Left hindlimb (tissue), 1 donor: Measurements from ENCODE around the gene KCNK3.
"Not testable (repeated sequence)": the region's sequence is repeated elsewhere in the genome, so short reads cannot be mapped to it uniquely, and the experiment has no call there.

Experiments
- DNase-seq: peaks from one replicate; pipeline ENCODE4 v3.0.0-alpha.2; 2018

The KCNK3 gene

DNA sequence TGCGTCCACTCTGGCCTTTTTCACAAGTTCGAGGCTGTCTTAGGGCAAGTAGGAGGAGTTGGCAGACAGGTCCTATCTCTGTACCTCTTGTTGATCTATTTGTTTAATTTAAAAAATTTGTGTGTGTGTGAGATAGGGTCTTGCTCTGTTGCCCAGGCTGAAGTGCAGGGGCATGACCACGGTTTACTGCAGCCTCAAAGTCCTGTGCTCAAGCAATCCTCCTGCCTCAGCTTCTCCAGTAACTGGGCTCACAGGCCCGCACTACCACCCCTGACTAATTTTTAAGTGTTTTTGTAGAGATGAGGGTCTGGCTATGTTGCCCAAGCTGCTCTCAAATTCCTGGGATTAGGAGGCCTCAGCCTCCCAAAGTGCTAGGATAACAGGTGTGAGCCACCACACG, 67.3 kb downstream of the KCNK3 start:
- DNase-seq: no peak

DNA sequence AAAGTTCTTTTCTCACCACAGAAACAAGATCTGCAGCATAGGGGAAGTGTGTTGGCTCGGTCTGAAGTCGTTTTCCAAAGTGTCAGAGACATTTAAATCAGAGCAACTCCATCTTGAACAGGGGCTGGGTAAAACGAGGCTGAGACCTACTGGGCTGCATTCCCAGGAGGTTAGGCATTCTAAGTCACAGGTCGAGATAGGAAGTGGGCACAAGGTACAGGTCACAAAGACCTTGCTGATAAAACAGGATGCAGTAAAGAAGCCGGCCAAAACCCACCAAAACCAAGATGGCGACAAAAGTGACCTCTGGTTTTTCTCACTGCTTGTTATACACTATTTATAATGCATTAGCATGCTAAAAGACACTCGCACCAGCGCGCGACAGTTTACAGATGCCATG, 68.5 kb downstream of the KCNK3 start:
- DNase-seq: not testable (repeated sequence)

- no peak for DNase-seq
These were observed 70.5 kb downstream of the KCNK3 start for GRCh38 chr2:26763019-26763418.

- DNase-seq: peak; percentile 85
These were observed 71.8 kb downstream of the KCNK3 start, which contains the start of gene SLC35F6 for GRCh38 chr2:26764078-26764887. Gene SLC35F6, plus strand, starts transcription at chr2:26764284. Its CDS starts 66 bp downstream, at chr2:26764350.

GRCh38 chr2:26764906-26765305, 72.4 kb downstream of the KCNK3 start:
- DNase-seq: no peak

DNA sequence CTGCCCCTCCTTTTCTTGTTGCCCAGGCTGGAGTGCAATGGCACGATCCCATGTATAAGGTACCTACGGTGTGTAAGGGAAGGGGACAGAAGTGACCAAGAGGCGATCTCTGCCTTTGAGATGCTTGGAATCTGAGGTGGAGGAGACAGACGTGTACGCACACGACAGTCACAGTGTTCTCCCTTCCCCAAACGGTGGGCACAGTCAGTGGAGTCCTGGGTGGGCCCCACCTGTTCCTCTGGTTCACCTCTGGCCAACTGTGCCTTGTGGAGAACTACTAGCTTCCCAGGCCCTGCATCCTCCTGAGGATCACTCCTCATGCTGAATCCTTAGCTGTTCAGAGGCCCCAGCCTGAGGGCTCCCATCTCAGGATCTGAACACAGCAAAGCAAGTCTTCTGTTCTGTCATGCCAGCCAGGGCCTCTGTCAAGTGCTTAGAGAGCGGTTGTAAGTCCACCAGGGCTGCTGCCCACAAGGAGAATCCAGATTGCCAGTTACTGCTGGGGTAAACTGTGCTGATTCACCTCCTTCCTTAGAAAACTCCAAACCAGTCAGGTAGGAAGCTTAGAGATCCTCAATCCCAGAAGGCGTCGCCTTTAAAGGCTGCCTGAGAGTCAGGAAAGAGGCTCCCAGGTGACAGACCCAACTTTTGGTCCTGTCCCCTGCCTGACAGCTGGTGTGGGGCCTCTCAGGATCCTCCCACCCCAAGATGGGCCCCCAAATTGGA, 73.1 kb downstream of the KCNK3 start:
- no peak for DNase-seq

- no peak for DNase-seq
These were observed 74.6 kb downstream of the KCNK3 start for GRCh38 chr2:26767129-26767528.

- DNase-seq: no peak
These were observed 75.5 kb downstream of the KCNK3 start for GRCh38 chr2:26767894-26768487.

GRCh38 chr2:26768759-26769088, 76.2 kb downstream of the KCNK3 start:
- no peak for DNase-seq

DNA sequence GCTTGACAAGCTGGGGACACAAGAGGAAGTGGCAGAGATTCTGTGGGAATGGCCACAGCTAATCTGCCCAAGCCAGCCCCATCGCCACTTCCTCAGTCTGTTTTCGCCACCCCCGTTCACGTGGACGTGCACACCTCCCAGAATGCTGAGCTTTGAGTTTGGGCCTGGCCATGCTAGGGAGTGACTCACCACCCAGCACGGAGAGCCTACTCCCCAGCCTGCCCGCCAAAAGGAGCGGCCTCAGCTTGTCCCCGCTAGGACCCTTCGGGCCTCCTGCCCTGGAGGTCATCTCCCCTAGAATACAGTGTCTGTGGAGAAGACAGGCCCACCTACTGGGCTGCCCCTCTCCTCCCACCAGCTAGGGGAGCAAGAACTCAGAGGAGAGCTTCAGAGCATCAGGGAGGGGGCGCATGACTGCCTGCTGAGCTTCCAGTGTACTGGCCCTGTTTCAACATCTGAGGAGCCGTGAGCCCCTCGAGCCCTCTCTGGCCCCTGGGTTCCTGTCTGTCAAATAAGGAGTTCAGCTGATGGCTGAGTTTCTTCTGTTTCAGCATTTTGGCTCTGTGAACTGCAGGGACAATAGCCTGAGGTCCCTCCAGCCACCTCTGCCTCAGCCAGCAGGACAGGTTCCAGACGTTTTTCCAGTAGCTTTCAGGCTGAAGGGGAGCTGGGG, 76.7 kb downstream of the KCNK3 start:
- peak; percentile 52 for DNase-seq

DNA sequence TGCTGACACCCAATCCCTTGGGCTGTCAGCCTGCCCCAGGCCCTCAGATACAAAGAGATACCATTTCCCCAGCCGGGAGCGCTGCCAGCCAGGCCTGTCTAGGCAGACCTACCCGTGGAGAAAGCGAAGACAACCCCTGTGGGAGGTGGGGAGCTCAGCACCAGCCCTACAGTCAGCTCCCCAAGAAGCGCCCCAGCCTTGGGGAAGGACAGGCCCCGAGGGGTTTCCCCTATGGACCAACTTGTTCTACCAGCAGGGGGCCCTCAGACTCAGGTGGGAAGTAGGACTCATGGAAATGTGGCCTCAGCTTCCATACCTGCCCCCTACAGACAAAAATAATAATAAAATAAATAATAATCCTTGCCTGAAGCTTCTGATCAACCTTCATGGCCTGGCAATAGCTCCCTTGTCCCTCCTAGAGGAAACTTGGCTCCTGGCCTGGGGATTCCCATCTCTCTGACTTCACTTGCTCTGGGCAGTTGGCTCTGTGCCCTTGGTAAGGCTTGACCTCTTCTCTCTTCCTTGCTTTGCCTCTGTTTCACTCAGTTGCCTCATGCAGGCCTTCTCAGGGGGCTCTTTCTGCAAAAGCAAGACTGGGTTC, 78.6 kb downstream of the KCNK3 start:
- no peak for DNase-seq

GRCh38 chr2:26772064-26773001, 79.8 kb downstream of the KCNK3 start:
- DNase-seq: peak; percentile 53

DNA sequence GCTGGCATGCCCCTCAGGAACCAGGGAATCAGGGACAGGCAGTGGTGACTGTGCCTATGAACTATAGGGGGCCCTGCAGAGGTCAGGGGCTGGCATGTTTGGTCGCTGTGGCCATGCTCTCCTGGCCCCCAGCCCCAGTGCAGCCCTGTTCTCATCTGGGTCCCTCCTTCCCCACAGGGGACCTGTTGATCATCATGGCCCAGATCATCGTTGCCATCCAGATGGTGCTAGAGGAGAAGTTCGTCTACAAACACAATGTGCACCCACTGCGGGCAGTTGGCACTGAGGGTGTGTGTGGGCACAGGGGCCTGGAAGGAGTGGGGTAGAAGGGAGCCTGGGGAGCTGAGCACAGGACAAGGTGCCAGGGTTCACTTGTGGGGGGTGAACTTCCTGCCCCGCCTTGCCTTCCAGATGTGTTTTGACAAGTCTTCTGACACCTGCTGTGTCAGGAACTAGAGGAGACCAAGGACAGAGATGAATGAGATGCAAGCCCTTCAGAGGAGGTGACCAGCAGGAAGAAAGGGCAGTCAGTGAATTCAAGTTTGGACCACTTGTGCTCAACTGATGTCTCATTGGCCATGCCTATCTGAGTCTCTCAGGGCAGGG, 83.8 kb downstream of the KCNK3 start:
- DNase-seq: no peak

GRCh38 chr2:26778098-26778497, 85.6 kb downstream of the KCNK3 start:
- DNase-seq: no peak

GRCh38 chr2:26778507-26778906, 86.0 kb downstream of the KCNK3 start:
- DNase-seq: no peak

DNA sequence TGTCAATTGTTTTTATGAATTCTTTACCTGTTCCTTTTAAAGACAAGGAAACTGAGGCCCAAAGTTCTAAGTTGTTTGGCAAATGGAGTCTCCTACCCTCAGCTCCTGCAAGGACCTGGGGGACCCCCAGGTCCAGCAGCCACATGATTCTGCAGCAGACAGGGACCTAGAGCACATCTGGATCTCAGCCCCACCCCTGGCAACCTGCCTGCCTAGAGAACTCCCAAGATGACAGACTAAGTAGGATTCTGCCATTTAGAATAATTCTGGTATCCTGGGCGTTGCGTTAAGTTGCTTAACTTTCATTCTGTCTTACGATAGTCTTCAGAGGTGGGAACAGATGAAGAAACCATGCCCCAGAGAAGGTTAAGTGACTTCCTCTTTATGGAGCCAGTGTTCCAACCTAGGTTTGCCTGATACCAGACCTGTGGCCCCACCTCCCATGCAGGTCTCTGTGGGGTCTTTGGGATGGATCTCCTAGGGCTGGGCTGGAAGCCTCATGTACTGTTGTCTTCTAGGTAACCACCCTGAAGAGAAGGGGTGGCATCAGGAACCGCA, 87.8 kb downstream of the KCNK3 start:
- no peak for DNase-seq
